Dermis blood vessel endothelial cell (primary cell): ENCODE results near the gene PDE4A. TPM values are rescaled to one million over a fixed set of nuclear protein-coding genes. Genes with fewer than 3 reads are reported as not detected.

Source experiments
- DNase-seq: peaks from one replicate; pipeline ENCODE4 v3.0.0; 2010
- total RNA-seq: library from RNA; depleted of rRNA; stranded (reverse); fragments of >200 nt; gene quantifications from 2 replicates; pipeline ENCODE4 v1.2.3, GENCODE V29; 2014

Gene PDE4A
- total RNA-seq, 1 donor from 2014 or later = 2.2 TPM

DNA sequence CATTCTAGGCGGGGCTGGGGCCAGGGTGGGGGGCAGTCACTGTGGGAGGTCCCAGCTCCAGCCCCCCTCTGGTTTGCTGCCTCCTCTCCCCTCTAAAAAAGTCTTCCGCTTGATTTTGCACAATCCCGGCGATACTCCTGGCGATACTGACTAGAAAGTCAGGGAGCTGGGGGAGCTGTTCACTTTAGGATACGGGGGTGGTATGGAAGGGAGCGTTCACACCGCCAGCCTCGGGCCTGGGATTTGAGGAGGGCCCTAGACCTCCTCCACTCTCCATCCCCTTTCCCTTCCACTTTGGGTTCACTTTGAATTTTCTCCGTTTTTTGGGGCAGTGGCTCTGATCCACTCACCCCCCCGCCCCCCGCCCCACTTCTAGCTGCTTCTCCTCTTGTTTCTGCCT is 47.8 kb downstream of the PDE4A start:
- DNase-seq = no peak

DNA sequence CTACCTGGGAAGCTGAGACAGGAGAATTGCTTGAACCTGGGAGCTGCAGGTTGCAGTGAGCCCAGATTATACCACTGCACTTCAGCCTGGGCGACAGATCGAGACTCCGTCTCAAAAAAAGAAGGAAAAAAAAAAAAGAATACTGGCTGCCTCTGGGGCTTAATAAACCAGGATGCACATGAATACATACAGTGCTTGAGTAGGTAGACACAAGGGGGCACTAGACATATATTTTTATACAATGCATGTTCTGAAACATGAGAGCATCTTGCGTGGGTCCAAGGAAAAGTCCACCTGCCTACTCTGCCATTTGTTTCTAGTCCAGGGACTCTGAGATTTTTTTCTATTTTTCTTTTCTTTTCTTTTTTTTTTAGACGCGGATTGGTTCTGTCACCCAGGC is 51.6 kb downstream of the PDE4A start:
- DNase-seq = peak; percentile 63

DNA sequence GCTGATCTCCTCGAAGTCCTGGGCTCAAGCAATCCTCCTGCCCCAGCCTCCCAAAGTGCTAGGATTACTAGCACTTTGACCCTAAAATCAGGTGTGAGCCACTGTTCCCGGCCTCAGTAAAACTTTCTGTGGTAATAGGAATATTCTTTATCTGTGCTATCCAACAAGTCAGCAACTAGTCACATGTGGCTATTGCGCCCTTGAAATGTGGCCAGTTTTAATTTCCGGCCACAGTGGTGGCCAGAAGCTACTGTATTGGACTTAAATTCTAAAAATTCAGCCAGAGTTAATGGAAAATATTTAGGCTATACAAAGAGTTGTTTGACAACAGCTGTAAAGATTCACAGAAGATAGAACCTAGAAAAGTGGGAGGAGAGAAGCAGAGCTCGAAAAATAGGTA is 52.9 kb downstream of the PDE4A start:
- no peak for DNase-seq

DNA sequence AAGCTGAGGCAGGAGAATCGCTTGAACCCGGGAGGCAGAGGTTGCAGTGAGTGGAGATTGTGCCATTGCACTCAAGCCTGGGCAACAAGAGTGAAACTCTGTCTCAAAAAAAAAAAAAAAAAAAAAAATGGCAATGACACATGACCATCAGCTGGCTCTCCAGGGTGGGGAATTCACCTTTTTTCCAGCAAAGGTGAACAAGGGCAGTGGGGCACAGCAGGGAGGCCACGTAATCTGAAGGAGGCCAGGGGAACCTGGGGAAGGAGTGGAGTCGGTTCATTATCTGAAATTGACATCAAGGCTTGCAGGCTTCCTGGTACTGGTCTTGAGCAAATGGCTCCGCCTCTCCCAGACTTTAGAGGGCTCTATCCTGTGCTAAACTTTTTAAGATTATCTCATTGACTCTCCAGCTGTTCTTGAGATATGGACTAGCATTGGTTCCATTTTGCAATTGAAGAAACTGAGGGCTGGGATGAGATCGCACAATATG is 54.7 kb downstream of the PDE4A start:
- no peak for DNase-seq

DNA sequence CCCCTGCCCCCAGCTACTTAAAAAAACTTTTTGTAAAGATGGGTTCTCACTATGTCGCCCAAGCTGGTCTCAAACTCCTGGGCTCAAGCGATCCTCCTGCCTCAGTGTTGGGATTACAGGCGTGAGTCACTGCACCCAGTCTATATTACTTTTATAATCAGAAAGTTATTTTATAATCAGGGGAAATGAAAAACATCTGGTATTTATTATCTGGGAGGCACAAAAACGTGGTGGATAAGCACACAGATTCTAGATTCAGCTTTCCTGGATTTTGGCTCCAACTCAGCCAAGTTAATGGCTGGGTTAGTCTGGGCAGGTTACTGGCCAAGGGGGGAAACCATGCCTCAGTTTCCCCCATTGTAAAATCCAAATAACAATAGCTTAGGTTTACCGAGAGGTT is 58.1 kb downstream of the PDE4A start:
- no peak for DNase-seq

DNA sequence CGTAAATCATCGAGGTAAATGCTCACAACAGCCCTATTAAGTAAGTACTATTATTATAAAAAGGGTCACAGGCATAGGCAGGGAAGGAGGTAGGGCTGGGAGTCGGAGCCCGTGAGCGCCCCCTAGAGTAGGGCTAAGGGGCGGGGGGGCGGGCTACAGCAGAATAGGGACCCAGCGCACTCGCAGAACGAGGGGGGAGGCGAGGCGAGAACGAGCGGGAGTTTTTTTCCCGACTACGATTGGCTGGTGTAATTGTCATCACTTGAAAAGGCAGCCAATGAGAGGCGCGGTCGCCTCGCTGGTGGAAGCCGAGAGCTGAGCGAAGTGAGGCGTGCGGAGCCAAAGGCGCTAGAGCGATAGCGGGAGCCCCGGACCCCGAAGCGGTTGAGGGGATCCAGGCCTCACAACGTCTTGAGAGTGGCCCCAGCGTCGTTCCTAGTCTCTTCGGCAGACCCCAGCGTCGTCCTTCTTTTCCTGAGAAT is 58.6 kb downstream of the PDE4A start:
- DNase-seq = peak; percentile 94

DNA sequence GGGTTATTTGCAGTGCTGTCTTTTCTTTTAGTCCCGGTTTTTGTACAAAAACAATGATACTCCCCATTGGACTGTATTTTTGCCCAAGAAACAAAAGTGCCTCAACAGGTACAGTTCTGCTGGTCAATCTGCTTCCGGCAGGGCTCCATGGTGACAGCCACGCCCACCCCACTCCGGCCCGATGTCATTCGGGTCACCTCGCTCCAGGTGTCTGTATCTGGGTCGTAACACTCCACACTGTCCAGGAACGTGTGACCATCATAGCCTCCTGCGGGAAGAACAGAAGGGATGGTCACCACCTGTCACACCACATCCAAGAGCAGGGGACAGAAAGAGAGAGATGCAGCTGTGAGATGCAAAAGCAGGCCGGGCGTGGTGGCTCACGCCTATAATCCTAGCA is 66.2 kb downstream of the PDE4A start:
- no peak for DNase-seq

DNA sequence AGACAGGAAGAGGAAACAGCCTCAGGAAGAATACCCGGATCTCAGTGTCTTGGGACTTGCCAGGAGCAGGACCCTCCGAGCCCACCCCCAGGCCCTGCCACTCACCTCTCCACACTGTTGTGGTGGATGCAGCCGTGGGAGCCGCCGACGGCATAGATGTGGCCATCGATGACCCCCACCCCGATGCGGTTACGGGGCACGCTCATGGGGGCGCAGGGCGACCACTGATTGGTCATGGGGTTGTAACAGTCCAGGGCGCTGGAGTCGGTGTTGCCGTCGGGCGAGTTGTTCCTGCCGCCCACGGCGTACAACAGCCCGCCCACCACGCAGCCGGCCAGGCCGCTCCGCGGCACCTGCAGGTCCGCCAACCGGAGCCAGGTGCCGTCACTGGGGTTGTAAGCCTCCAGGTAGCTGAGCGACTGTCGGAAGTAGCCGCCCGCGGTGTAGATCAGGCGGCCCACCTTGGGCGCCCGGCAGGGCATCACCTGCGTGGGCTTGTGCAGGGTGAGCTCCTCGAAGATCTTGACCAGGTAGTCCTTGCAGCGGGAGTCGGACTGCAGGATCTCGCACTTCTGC is 71.2 kb downstream of the PDE4A start:
- DNase-seq = no peak

DNA sequence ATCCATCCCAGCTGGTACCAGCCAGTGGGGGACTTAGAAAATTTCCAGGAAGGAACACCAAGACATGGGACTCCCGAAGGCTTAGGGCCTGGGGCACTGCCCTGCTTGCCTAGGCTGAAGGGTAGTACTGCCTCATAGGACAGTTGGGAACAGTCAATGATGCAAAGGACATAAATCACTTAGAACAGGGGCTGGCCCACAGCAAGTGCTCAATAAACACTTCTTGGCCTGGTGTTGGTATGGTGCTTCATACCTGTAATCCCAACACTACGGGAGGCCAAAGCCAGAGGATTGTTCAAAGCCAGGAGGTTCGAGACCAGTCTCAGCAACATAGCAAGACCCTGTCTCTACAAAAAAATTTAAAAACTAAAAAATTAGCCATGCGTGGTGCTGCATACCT is 77.0 kb downstream of the PDE4A start:
- no peak for DNase-seq

DNA sequence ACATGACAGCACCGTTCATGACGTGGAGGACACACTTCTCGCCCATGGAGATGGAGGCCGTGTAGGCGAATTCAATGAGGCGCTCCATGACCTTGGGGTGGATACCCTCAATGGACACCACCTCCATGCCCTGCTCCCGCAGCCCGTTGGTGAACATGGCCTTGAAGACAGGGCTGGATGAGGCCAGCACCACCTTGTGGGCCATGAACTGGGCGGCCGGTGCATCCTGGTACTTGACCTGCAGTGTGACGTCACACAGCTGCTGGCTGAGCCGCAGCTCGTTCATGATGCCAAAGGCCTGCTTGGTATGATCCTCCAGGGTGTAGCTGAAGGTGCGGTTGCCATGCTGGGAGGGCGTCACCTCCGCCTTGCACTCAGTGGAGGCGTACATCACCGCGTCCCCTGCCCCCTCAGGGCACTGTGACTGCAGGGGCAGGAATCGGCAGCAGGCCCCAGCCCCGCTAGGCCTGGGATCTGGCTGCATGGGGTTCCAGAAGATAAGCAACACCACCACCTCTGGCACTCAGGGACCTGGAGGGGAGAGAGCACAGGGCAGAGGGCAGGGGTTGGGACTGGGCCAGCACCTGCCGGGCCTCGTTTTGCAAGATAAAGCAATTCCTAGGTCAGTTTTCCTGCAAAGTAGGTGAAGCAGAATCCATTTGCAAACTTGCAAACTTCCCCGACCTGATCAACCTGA is 79.4 kb downstream of the PDE4A start:
- no peak for DNase-seq

DNA sequence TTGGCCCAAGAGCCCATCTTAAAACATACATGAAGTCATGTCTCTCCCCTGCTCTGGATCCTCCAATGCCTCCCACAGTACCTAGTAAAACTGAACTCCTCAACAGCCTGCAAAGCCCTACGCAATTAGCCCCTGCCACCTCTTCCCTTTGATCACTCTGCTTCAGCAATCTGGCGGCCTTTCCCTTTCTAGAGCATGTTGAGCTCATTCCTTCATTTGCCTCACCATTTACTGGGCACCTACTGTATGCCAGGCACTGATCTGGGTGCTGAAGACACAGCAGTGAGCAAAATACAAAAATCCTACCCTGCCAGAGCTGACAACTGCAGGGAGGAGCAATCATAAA is 79.9 kb downstream of the PDE4A start:
- DNase-seq = no peak

DNA sequence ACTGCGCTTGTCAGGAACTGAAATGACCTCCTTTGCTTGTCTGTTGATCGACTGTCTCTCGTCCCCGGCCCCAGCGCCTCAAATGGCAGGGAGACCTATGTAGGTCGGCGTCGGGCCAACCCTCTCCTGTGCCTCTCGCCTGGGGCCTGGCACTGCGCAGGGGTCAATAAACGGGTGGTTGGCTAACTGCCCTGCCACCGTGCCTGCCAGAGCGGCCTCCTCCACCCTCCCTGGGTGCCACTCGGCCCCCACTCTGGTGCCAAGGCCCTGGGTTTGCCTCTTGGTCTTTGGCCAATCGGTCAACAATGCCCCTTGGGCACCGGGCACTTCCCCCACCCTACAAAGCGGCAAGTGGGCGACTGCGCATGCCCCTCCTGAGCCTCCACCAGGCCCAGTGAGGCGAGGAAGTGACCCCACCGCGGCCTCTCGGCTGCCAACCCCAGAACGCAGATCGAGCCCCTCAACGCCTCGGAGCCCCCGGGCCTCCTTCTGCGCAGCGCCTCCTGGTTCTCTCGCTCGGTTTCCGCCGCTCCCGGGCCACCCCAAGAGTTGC is 81.7 kb downstream of the PDE4A start:
- peak; percentile 73 for DNase-seq

DNA sequence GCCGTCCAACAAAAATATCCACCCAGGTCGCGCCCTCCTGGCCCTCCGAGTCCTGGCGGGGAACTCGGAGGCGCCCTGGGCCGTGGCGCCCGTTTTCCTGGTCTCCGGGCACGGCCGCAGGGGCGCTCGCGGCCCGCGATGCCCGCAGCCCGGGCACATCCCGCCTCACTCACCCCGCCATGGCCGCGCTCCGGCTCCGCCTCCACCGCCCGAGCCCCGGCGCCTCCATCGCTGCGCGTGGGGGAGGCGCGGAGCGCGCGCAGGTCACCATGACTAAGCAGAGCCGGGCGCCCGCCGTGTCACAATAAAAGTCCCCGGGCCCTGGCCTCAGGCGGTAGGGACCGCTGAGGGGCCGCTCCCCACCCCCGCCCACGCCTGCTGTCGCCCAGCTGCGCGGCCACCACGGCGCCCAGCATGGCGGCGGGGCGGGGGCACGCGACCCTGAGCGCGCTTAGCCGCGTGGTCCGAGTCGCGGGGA is 82.2 kb downstream of the PDE4A start:
- peak; percentile 95 for DNase-seq

DNA sequence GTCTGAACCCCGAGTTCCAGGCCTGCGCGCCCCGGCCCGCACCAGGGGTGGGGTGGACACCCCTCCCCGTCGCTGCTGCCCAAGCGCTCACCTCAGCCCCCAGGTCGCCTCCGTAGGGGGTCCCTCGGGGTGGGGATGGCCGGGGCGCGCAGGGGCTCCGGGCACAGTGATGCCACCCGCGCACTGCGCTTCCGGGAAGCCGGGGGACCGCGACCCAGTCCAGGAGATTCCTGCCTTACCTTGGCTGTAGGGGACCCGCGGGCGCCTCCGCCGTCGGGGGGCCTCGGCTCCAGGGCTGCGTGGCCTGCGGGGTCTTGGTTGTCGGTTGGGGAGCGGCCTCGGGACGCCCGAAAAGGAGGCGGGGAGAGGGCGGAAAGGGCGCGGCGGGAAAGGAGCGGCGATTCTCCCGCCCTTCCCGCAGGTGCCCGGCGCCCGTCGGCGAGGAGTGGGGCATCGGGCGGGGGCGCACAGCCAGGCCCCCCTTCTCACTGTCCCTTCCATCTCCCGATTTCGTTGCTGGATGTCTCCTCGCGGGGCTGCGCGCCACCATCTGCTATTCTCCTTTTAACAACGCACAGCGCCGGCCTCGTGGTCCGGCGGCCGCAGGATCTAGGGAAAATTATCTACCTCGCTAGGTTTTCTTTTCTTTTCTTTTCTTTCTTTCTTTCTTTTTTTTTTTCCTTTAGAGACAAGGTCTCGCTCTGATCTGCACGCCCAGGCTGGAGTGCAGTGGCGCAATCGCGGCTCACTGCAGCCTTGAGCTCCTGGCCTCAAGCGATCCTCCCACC is 82.9 kb downstream of the PDE4A start, which contains the start of gene KEAP1:
KEAP1 (minus strand) TSS at position 355 of the 788 bp plus-strand sequence. CDS start 3,323 bp downstream, outside the sequence.
- DNase-seq = peak; percentile 53

DNA sequence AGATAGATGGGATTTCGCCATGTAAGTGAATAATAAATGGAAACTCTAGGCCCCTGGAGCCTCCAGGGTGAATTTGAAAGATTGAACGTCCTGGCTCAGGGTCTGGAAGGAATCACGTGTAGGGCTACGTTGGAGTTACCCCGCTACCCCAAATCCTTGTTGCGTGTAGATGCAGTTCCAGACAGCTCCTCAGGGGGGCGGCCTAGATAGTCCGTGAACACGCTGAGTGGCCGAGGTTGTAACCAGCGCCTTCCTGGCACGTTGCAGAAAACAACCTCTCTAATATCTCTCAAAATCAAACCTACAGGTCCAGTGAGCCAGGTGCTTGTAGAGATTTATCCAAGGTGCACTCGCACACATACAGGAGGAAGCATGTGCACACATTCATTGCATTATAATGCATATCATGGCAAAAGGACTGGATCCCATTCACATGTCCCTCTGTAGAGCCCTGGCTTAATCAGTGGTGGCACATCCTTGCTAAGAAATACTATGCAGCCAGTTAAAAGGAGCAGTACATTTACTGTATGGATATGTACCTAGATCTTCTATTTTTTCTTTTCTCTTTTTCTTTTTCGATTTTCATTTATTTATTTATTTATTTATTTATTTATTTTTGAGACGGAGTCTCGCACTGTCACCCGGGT is 85.4 kb downstream of the PDE4A start:
- DNase-seq = peak; percentile 85

DNA sequence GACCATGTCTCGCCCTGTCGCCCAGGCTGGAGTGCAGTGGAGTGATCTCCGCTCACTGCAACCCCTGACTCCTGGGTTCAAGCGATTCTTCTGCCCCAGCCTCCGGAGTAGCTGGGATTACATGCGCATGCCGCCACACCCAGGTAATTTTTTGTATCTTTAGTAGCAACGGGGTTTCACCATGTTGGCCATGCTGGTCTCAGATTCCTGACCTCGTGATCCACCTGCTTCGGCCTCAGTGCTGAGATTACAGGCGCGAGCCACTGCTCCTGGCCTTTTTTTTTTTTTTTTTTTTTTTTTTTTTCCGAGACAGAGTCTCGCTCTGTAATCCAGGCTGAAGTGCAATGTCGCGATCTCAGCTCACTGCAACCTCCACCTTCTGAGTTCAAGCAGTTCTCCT is 87.7 kb downstream of the PDE4A start:
- DNase-seq = no peak

DNA sequence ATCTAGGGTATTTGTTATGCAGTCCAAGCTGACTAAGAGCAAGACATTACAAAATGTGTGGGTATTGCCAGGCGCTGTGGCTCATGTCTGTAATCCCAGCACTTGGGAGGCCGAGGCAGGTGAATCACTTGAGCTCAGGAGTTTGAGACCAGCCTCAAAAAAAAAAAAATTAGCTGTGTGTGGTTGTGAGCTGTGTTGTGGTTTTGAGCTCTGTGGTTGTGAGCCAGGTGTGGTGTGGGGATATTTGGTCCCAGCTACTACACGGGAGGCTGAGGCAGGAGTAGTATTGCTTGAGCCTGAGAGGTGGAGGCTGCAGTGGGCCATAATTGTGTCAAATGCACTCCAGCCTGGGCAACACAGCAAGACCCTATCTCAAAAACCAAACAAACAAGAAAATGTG is 88.4 kb downstream of the PDE4A start:
- no peak for DNase-seq

DNA sequence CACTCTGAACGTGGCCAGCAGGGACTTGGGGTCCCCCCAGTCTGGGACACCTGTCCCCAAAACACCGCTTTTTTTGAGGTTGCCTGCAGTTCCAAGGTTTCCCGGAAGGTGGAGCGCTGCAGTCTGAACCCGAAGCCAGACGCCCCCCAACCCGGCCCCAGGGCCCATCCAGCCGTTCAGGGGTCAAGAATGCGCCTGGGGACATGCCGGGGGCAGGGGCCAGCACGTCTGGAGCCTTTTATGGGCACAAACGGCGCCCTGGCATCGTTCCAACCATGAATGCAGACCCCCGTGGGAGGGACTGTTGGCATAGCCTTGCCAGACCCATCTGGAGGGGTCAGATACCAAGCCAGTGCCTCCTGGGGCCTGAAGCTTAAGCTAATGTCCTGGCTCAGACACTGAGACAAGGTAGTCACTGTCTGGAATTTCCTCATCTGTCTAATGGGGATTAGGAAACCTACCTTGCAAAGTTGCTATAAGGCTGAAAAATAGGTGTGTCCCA is 90.0 kb downstream of the PDE4A start:
- DNase-seq = peak; percentile 26

DNA sequence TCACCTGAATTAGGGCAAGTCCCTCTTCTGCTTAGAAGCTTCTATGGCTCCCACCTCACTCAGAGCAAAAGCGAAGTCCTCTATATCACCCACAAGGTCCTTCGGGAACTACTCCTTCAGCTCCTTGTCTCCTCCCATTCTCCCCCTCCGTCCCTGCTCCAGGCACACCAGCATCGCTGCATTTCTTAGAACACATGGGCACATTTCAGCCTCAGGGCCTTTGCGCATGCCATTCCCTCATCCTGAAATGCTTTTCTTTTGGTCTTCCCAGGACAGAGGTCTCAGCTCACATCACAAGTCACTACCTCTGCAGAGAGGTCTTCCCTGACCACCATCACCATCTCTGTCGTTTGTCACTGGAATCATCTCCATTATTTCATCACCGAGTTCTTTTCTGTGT is 92.9 kb downstream of the PDE4A start:
- no peak for DNase-seq

DNA sequence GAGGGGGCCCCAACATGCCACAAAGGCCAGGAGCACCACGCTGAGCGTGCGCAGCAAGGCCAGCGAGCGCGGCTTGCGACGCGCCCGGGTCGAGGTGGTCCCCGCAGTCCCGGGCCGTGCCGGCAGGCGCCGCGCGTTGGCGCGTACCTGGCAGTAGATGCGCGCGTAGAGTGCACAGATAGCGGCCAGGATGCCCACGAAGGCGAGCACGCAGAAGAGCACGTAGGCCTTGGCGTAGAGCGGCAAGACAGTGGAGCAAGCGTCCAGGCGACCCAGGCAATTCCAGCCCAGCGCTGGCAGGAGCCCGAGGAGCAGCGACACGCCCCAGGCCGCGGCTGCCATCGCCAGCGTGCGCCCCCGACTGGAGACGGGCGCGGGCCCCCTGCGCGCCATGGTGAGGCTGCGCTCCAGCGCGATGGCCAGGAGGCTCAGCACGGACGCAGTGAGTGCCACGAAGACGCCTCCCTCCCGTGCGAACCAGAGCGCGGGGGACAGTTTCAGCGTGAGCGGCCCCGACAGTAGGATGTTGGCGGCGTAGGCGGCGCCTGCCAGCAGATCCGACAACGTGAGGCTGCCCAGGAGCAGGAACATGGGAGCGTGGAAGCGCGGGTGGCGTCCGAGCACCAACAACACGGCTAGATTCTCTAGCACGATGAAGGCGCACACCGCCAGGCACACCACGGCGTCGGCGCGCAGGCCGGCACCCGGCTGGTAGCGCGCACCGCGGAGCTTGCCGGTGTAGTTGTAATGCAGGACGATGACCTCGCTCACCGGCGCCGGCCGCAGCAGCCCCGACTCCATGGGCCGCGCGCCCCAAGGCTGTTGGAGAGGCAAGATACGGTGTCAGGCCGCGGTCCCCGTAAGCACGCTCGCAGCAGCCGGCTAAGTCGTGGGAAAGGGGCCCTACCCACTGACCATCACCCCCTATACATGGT is 94.1 kb downstream of the PDE4A start:
- DNase-seq = peak; percentile 32

DNA sequence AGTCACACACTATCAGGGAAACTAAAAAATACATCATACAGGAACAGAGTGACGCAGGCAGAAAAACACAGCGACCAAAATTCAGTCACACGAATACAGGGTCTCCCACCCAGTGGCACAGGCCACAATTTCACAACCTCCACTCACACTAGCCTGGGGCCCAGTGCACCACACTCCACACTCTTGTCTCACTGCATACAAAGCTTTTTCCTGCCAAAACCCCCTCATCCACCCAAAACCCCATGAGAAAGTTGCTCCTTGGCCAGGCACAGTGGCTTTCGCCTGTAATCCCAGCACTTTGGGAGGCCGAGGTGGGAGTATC is 95.7 kb downstream of the PDE4A start:
- no peak for DNase-seq
